HG03342 (cell line): ENCODE data around the gene UGT1A9.
"Not testable (repeated sequence)": the region's sequence is repeated elsewhere in the genome, so short reads cannot be mapped to it uniquely, and the experiment has no call there.

Source experiments
- ATAC-seq: cut with Tn5 transposase; IDR thresholded peaks from one replicate; pipeline ENCODE4 v1.9.1; 2021; ENCODE audit warnings: mild to moderate bottlenecking, moderate library complexity; ENCODE audit not compliant: unreplicated experiment

UGT1A9 gene

GRCh38 chr2:233671290-233672161 lies at the start of gene UGT1A9:
Gene UGT1A9 (plus strand): TSS chr2:233671898. CDS start chr2:233671935, 37 bp downstream.
- ATAC-seq, result no peak

- no peak for ATAC-seq
Measured at GRCh38 chr2:233627331-233628025, 44.2 kb upstream of the UGT1A9 start.

DNA sequence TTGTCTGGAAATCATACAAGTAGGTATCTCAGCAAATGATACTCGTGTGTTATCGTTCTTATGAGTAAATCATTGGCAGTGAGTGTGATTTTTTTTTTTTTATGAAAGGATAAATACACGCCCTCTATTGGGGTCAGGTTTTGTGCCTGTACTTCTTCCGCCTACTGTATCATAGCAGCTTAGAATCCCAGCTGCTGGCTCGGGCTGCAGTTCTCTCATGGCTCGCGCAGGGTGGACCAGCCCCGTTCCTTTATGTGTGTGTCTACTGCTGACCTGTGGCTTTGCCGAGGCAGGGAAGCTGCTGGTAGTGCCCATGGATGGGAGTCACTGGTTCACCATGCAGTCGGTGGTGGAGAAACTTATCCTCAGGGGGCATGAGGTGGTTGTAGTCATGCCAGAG lies 35.4 kb upstream of the UGT1A9 start, which contains the start of gene UGT1A10:
Gene UGT1A10, plus strand, starts transcription at position 143 of the 400 bp plus-strand sequence. Its CDS starts 75 bp downstream, at position 218.
- not testable (repeated sequence) for ATAC-seq

- no peak for ATAC-seq
Measured at GRCh38 chr2:233638836-233639235, 32.9 kb upstream of the UGT1A9 start.

- no peak for ATAC-seq
Measured at GRCh38 chr2:233639860-233640259, 31.8 kb upstream of the UGT1A9 start.

- ATAC-seq, result no peak
Measured at GRCh38 chr2:233643128-233643527, 28.6 kb upstream of the UGT1A9 start.

DNA sequence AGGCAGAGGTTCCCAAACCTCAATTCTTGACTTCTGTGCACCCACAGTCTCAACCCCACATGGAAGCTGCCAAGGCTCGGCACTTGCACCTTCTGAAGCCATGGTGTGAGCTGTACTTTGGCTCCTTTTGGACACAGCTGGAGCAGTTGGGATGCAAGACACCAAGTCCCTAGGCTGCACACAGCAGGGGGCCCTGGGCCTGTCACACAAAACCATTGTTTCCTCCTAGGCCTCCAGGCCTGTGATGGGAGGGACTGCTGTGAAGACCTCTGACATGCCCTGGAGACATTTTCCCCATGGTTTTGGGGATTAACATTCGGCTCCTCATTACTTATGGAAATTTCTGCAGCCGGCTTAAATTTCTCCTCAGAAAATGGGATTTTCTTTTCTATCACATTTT lies 25.7 kb upstream of the UGT1A9 start:
- ATAC-seq, result not testable (repeated sequence)

- ATAC-seq, result no peak
Measured at GRCh38 chr2:233650981-233651380, 20.7 kb upstream of the UGT1A9 start.

DNA sequence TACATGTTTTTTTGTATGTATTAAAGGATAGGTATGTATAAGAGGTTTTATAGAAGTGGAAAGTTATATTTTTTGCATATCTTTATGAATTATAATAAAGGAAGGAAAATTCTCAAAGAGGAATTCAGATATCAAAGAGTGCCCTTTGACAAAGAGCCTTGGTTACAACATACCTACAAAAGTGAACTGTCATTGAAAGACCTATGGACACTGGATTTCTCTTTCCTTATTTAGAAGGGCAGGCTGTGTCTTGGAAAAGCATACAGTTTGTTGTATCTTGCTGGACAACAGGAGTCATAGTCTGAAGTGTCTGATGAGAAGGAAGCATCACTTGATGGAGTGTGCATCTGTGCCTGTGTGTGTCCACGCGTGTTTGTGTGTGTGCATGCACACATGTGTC lies 20.3 kb upstream of the UGT1A9 start:
- no peak for ATAC-seq

DNA sequence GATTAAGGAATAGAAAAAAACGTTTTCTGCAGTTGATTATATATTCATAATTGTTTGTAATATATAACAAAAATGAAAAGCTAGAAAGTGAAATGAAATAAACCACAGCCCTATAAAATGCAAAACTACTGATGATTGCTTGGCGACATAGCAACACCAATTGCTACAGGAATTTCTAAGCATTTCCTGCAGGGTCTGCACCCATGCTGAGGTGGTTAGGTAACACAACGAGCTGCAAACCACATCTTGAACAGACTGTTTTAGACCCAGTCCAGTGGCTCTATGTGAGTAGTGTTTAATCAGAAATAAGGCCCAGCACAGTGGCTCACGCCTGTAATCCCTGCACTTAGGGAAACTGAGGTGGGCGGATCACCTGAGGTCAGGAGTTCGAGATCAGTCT lies 17.2 kb upstream of the UGT1A9 start:
- ATAC-seq, result no peak

DNA sequence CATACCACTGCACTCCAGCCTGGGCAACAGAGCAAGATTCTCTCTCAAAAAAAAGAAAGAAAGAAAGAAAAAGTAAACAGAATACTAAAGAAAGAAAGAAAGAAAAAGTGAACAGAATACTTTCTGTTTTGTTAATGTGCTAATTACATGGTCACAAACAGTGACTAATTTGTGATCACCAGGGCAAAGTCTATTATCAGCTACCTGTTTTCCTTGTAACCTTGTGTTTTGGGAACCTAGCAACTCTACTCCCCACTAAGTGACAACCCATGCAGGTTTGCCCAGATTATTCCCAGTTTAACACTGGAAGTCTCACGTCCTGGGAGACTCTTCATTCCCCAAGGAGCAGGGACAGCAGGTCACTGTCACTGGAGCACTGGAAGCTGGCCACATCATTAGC lies 16.7 kb upstream of the UGT1A9 start:
- ATAC-seq, result no peak

DNA sequence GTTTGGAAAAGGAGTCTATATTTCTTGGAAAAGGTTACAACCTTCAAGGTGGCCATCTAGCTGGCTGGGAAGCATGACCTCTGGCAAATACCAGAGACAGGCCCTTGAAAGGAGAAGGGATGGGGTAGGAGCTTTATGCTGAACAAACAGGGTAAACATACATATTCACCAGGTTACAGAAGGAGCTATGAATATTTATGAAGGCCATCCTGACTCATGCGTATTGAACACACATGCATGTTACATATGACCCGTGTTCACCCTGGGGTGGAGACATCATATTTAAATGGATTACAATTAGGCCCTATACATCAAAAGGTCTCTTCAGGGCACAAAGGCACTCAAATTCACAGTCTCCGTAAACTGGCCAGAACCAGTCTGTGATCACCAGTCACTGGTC lies 15.8 kb upstream of the UGT1A9 start:
- not testable (repeated sequence) for ATAC-seq

- no peak for ATAC-seq
Measured at GRCh38 chr2:233656443-233656842, 15.3 kb upstream of the UGT1A9 start.

DNA sequence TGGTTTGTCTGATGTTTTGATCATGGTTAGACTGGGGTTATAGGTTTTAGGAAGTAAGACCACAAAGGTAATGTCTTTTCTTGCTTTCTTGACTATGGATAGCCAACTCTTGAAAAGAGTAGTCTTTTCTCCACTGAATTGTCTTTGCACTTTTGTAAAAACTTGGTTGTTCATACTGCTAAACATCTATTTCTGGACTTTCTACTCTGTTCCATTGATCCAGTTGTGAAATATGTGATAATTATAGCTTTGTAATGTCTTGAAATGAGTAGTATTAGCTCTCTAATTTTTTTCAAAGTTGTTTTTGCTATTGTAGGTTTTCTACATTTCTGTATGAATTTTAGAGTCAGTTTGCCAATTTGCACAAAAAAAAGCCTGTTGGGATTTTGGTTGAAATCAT lies 13.1 kb upstream of the UGT1A9 start:
- ATAC-seq, result no peak

DNA sequence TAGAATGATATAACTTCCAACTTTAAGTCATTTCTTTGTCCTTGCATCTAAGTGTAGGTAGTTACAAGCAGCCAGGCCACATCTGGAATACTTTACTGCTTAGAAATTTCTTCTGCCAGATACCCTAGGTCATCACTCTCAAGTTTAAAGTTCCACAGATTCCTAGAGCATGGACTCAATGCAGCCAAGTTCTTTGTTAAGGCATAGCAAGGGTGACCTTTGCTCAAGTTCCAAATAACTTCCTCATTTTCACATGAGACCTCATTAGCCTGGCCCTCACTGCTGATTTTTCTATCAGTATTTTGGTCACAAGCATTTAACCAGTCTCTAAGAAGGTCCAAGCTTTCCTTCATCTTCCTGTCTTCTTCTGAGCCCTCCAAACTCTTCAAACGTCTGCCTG lies 7.8 kb upstream of the UGT1A9 start:
- no peak for ATAC-seq

GRCh38 chr2:233668605-233669260 lies 3.0 kb upstream of the UGT1A9 start:
- no peak for ATAC-seq

- ATAC-seq, result no peak
Measured at GRCh38 chr2:233672886-233673285, 1.2 kb downstream of the UGT1A9 start.

DNA sequence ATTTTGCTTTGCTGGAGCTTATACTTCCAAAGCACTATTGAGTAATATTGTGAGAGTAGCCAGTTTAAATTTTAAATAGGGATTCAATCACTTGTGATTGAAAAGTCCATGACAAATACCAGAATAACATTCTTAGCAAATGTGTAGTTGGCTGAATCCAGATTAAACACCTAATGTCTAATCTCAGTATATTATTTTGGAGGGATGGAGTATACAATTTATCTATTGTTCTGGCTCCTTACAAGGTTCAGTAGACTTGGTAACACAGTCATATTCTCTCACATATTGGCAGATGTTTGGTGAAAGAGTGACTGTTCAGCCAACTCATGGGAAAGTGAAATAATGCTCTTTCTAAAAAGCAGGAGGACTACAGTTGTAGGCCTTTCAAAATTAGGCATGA lies 2.2 kb downstream of the UGT1A9 start:
- ATAC-seq, result no peak

DNA sequence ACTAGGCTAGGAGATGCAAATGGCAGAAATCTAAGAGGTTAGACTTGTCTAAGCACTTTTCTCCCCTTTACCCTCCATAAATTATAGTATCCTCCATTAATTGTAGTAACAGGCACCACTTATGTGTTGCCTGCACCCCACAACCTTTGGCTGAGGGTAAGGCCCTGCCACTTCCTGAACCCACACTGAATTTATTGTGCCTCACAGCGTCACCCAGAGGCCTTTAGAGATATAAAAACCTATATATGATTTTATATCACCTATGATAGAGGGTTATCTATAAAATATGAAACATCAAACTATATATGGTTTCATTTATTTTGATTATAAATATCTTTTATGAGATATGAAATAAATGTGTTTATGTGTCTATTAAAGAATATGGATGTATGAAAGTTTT lies 2.6 kb downstream of the UGT1A9 start:
- ATAC-seq, result no peak

GRCh38 chr2:233674995-233675394 lies 3.3 kb downstream of the UGT1A9 start:
- no peak for ATAC-seq

DNA sequence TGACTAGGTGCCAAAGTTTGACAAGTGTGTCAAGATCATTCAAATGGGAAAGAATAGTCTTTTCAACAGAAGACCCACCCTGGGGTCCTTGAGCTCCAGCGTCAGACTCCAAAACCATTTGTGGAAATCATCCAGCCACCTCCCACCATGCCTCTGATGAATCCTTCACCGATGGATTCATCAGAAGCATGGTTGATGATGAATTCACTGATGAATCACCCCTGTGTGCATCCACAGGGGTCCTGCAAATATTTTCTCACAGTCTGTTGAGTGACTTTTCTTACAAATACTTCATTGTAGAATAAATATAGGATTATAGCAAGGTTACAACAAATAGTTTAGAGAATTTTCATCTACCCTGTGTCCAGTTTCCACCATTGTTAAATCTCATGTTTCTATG lies 4.3 kb downstream of the UGT1A9 start:
- ATAC-seq, result no peak

DNA sequence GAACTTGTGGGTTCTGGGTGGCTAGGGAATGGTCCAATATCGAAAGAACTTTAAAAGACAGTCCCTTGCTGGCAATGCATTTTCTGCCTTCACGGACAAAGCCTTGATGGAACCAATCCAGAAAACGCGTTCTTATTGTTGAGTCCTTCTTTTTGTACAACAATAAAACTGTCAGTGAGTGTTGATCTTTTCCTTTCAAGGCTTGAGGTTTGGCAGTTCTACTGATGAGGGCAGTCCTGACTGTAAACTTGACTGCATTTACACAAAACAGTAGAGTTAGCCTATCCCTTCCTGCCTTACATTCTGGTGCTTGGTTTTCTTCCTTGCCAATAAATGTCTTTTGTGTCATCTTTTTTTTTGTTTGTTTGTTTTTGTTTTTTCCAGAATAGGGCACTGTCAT lies 7.5 kb downstream of the UGT1A9 start:
- no peak for ATAC-seq
